NCI-H2227 treated with DMSO at 0.1 percent for 48 hours (cell line): ENCODE measurements around the gene BSG.

Source experiments
- DNase-seq: peaks from one replicate; lab custom pipeline; 2025; lab: John Stamatoyannopoulos, UW

The BSG gene

GRCh38 chr19:540867-541637, 31.3 kb upstream of the BSG start:
- no peak for DNase-seq

- DNase-seq: no peak
Observed at GRCh38 chr19:541699-542098, 30.7 kb upstream of the BSG start.

- no peak for DNase-seq
Observed at GRCh38 chr19:542173-542866, 30.1 kb upstream of the BSG start.

- no peak for DNase-seq
Observed at GRCh38 chr19:543910-544608, 28.3 kb upstream of the BSG start, which contains the start of gene GZMM. GZMM (plus strand) TSS chr19:544053; CDS start chr19:544072, 19 bp downstream.

GRCh38 chr19:547117-547516, 25.3 kb upstream of the BSG start:
- DNase-seq: no peak

GRCh38 chr19:547836-548720, 24.3 kb upstream of the BSG start:
- DNase-seq: no peak

- no peak for DNase-seq
Observed at GRCh38 chr19:548886-549830, 23.2 kb upstream of the BSG start.

GRCh38 chr19:554817-555216, 17.6 kb upstream of the BSG start:
- DNase-seq: no peak

- no peak for DNase-seq
Observed at GRCh38 chr19:555474-555808, 17.0 kb upstream of the BSG start.

- no peak for DNase-seq
Observed at GRCh38 chr19:556611-557382, 15.6 kb upstream of the BSG start.

GRCh38 chr19:558770-559439, 13.5 kb upstream of the BSG start:
- no peak for DNase-seq

GRCh38 chr19:560121-560520, 12.3 kb upstream of the BSG start:
- DNase-seq: no peak

GRCh38 chr19:566403-566802, 6.0 kb upstream of the BSG start:
- no peak for DNase-seq

GRCh38 chr19:566844-567243, 5.6 kb upstream of the BSG start:
- no peak for DNase-seq

GRCh38 chr19:567296-567900, 5.0 kb upstream of the BSG start:
- DNase-seq: no peak

- DNase-seq: no peak
Observed at GRCh38 chr19:570251-570686, 2.1 kb upstream of the BSG start.

GRCh38 chr19:570937-571565, 1.3 kb upstream of the BSG start:
- DNase-seq: peak; percentile 31

GRCh38 chr19:571566-571974, 826 bp upstream of the BSG start:
- no peak for DNase-seq
